Loucy (cell line): ENCODE data around the gene FOXF1.

Experiments used
- H2AFZ ChIP-seq: fragments of 200-600 bp; sonication (generic); 2 replicates; pipeline ENCODE4 v1.6.0; 2016; ENCODE audit warnings: antibody characterized with exemption, mild to moderate bottlenecking, low read length, moderate library complexity
- H3F3A ChIP-seq: fragments of 200-600 bp; 2 replicates; pipeline ENCODE4 v1.6.0; 2016; ENCODE audit warnings: antibody characterized with exemption, low read depth, mild to moderate bottlenecking
- H3K27me3 ChIP-seq: fragments of 200-600 bp; sonication (generic); 2 replicates; pipeline ENCODE4 v1.6.1; 2014; ENCODE audit warnings: low read length, mild to moderate bottlenecking; ENCODE audit not compliant: insufficient read depth, poor library complexity, severe bottlenecking
- H3K36me3 ChIP-seq: fragments of 200-600 bp; sonication (generic); 2 replicates; pipeline ENCODE4 v1.6.1; 2016; ENCODE audit warnings: low read length; ENCODE audit not compliant: insufficient read depth
- H3K4me1 ChIP-seq: fragments of 200-600 bp; sonication (generic); 2 replicates; pipeline ENCODE4 v1.5.1; 2014; ENCODE audit warnings: low read length, mild to moderate bottlenecking; ENCODE audit not compliant: insufficient read depth, poor library complexity, severe bottlenecking
- H3K4me2 ChIP-seq: fragments of 200-600 bp; sonication (generic); 2 replicates; pipeline ENCODE4 v1.6.0; 2014; ENCODE audit warnings: antibody characterized with exemption, low read length, low read depth, mild to moderate bottlenecking; ENCODE audit not compliant: poor library complexity, severe bottlenecking
- H3K4me3 ChIP-seq: fragments of 200-600 bp; sonication (generic); 2 replicates; pipeline ENCODE4 v1.5.1; 2014; ENCODE audit warnings: low read length, mild to moderate bottlenecking, mixed read lengths; ENCODE audit not compliant: poor library complexity, severe bottlenecking
- H3K79me2 ChIP-seq: fragments of 200-600 bp; sonication (generic); 2 replicates; pipeline ENCODE4 v1.6.1; 2014; ENCODE audit warnings: low read length; ENCODE audit not compliant: insufficient read depth
- H3K9ac ChIP-seq: fragments of 200-600 bp; sonication (generic); 2 replicates; pipeline ENCODE4 v1.6.0; 2014; ENCODE audit warnings: mild to moderate bottlenecking, low read depth, low read length, moderate library complexity; ENCODE audit not compliant: poor library complexity, severe bottlenecking
- H3K9me2 ChIP-seq: fragments of 200-600 bp; sonication (generic); replicated peaks from 2 replicates; pipeline ENCODE4 v1.6.1; 2016; ENCODE audit warnings: low read depth, low read length, mixed read lengths
- H3K9me3 ChIP-seq: fragments of 200-600 bp; sonication (generic); 2 replicates; pipeline ENCODE4 v1.6.1; 2014; ENCODE audit warnings: mild to moderate bottlenecking, antibody characterized with exemption, low read length, low read depth; ENCODE audit not compliant: insufficient read depth
- H4K20me1 ChIP-seq: fragments of 200-600 bp; sonication (generic); 2 replicates; pipeline ENCODE4 v1.6.0; 2014; ENCODE audit warnings: antibody characterized with exemption, low read length, mild to moderate bottlenecking; ENCODE audit not compliant: insufficient read depth, poor library complexity, severe bottlenecking
- EZH2phosphoT487 ChIP-seq: fragments of 200-600 bp; IDR thresholded peaks from 2 replicates; pipeline ENCODE4 v1.6.1; 2018; ENCODE audit warnings: antibody characterized with exemption, mild to moderate bottlenecking, moderate library complexity, borderline replicate concordance
- TF ChIP-seq, protein P1 (sequence below): fragments of 200-600 bp; sonication (generic); conservative IDR thresholded peaks from 2 replicates; pipeline ENCODE4 v1.5.1; 2014; ENCODE audit warnings: mild to moderate bottlenecking, antibody characterized with exemption, low read length

Gene FOXF1

DNA sequence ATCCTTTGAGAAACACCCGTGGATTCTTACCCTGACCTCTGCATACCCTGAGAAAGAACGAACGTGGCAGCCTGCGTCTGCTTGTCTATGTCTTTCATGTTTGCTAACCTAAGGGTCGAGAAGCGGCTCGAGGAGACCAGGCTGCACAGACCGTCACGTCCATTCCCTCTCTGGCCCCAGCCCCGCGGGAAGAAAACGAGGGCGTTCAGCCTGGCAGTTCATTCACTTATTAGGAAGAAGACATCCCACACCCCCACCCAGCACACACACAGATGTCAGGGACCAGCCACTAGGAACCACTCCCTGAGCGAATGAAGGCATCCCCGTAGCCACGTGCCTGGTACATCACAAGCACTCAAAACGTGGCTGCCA is 45.4 kb downstream of the FOXF1 start:
- H3K27me3 ChIP-seq = no peaks in the 10 kb centered on the region
- H4K20me1 ChIP-seq = no peaks in the 10 kb centered on the region
- H3K9me3 ChIP-seq = no peaks in the 10 kb centered on the region
- H3K36me3 ChIP-seq = no peaks in the 10 kb centered on the region
- H3F3A ChIP-seq = peaks cover 4% of the 10 kb centered on the region; the same call in 1 of the 2 replicates
- H3K4me2 ChIP-seq = peak overlapping the region; percentile 90
- H3K4me1 ChIP-seq = peaks cover 14% of the 10 kb centered on the region
- peak overlapping the region; percentile 97 for H3K9ac ChIP-seq
- peak overlapping the region; percentile 44 for H2AFZ ChIP-seq
- H3K9me2 ChIP-seq = no peaks in the 10 kb centered on the region
- TF ChIP-seq EZH2phosphoT487 = no peak
- TF ChIP-seq, protein P1, sequence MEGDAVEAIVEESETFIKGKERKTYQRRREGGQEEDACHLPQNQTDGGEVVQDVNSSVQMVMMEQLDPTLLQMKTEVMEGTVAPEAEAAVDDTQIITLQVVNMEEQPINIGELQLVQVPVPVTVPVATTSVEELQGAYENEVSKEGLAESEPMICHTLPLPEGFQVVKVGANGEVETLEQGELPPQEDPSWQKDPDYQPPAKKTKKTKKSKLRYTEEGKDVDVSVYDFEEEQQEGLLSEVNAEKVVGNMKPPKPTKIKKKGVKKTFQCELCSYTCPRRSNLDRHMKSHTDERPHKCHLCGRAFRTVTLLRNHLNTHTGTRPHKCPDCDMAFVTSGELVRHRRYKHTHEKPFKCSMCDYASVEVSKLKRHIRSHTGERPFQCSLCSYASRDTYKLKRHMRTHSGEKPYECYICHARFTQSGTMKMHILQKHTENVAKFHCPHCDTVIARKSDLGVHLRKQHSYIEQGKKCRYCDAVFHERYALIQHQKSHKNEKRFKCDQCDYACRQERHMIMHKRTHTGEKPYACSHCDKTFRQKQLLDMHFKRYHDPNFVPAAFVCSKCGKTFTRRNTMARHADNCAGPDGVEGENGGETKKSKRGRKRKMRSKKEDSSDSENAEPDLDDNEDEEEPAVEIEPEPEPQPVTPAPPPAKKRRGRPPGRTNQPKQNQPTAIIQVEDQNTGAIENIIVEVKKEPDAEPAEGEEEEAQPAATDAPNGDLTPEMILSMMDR = no peak
- H3K79me2 ChIP-seq = peaks cover 13% of the 10 kb centered on the region
- peak overlapping the region; percentile 98 for H3K4me3 ChIP-seq

DNA sequence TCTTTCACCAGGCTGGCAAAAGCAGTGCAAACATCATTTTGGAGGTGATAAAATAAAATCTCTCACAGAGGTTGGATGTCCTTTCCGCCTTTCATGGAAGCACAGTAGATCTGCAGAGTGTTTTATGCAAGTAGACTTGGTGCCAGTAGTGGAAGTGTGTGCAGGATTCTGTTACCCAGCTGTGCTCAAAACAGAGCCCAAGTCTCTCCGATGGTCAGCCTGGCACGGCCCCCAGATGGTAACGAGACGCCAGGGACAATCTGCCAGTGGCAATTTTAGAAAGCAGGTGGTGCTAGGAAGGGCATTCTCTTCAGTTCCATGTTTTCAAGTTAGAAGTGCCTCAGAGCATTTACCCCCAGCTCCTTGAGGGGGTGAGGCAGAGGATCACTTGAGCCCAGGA is 46.2 kb downstream of the FOXF1 start:
- H2AFZ ChIP-seq = no peak overlapping the region

DNA sequence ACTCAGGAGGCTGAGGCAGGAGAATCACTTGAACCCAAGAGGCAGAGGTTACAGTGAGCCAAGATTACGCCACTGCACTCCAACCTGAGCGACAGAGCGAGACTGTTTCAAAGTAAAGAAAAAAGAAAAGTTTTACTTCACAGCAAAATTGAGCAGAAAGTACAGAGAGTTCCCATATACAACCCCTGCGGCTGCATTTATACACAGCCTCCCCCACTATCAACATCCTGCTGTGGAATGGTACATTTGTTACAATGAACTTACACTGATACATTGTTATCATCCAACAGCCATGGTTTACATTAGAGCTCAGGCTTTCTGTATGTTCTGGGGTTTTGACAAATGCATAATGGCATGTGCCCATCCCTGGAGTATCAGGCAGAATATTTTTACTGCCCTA is 47.3 kb downstream of the FOXF1 start:
- Histone ChIP-seq H3K4me3 (no peak overlapping the region), H3K4me1 (peaks cover 14% of the 10 kb centered on the region), H2AFZ (no peak overlapping the region), H3K4me2 (no peak overlapping the region), H4K20me1 (no peaks in the 10 kb centered on the region), H3K79me2 (peaks cover 13% of the 10 kb centered on the region), H3K9ac (no peak overlapping the region), H3K36me3 (no peaks in the 10 kb centered on the region), H3F3A (peaks cover 4% of the 10 kb centered on the region; the same call in 1 of the 2 replicates), H3K9me3 (no peaks in the 10 kb centered on the region), H3K9me2 (no peaks in the 10 kb centered on the region), H3K27me3 (no peaks in the 10 kb centered on the region)
- no peak for TF ChIP-seq EZH2phosphoT487
- TF ChIP-seq, protein P1 = no peak

More for the DNA sequence above, 46.2 kb downstream of the FOXF1 start:
- Histone ChIP-seq H3F3A (peaks cover 4% of the 10 kb centered on the region; the same call in 1 of the 2 replicates), H3K27me3 (no peaks in the 10 kb centered on the region), H3K4me2 (no peak overlapping the region), H3K4me3 (no peak overlapping the region), H3K9me3 (no peaks in the 10 kb centered on the region), H3K4me1 (peaks cover 14% of the 10 kb centered on the region), H3K9ac (no peak overlapping the region), H3K79me2 (peaks cover 13% of the 10 kb centered on the region), H3K36me3 (no peaks in the 10 kb centered on the region), H4K20me1 (no peaks in the 10 kb centered on the region), H3K9me2 (no peaks in the 10 kb centered on the region)
- TF ChIP-seq, protein P1 = no peak
